ENCODE data around the gene COL8A2.
"Not testable (repeated sequence)": the region's sequence is repeated elsewhere in the genome, so short reads cannot be mapped to it uniquely, and the experiment has no call there.

COL8A2 gene

DNA sequence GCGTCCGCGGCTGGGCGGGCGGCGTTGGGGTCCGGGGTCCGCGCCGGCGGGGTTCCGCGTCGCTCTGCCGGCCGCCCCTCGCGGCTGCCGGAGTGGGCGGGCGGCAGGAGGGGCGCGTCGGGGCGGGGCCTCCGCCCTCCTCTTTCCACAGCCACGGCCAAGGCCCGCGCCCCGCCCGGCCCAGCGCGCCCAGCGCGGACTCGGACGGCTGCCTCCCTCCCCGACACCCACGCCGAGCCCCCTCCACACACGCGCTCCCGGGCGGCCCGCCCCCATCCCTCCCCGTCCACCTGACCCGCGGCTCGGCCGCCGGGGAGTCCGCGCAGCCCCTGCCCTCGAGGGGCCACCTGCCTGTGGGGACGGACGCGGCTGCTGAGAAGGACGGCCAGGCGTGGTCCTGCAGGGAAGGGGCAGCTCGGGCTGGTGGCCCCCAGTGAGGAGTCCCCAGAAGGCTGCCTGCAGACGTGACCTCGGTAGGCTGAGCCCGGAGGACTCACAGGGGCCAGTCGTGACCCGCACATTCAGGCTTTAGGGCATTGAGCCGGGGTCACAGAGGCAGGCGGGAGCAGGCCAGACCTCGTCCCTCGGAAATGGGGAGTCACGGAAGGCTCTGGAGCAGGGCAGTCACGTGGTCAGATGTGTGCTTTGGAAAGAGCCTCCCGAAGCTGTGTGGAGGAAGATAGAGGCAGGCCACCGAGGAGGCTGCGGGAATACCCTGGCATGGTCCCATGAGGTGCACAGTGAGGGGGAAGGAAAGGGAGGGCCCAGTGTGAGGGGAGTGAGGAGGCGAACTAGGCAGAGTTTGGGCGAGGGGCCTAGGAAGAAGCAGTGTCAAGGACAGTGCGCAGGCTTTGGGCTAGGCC, at the start of gene COL8A2:
Gene COL8A2, minus strand, starts transcription at position 94 of the 863 bp plus-strand sequence. CDS start 24,980 bp downstream, outside the sequence.
- no peak for DNase-seq (ENCODE audit: low read depth)

GRCh38 chr1:36174713-36175112, 49.7 kb upstream of the COL8A2 start:
- no peak for DNase-seq (ENCODE audit: low read depth)

DNA sequence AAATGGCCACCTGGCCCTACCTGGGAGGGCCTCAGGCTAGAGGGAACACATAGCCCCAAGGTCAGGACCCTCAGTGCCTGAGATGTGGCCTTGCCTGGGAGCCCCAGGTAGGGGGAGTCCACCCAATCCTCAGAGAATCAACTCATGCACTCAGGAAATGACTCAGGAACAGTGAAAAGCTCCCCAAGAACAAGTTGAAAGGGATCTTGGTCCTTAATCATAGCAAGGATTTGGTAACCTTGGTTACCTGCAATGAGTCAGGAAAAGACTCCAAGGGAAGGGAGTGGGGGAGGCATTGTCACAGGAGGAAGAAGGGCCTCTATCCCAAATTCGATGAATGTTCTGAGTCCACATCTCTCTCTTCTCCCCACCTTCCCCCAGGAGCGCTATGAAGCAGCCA, 48.0 kb upstream of the COL8A2 start:
- DNase-seq (ENCODE audit: low read depth) = no peak

GRCh38 chr1:36172017-36172747, 47.2 kb upstream of the COL8A2 start:
- DNase-seq (ENCODE audit: low read depth) = no peak

DNA sequence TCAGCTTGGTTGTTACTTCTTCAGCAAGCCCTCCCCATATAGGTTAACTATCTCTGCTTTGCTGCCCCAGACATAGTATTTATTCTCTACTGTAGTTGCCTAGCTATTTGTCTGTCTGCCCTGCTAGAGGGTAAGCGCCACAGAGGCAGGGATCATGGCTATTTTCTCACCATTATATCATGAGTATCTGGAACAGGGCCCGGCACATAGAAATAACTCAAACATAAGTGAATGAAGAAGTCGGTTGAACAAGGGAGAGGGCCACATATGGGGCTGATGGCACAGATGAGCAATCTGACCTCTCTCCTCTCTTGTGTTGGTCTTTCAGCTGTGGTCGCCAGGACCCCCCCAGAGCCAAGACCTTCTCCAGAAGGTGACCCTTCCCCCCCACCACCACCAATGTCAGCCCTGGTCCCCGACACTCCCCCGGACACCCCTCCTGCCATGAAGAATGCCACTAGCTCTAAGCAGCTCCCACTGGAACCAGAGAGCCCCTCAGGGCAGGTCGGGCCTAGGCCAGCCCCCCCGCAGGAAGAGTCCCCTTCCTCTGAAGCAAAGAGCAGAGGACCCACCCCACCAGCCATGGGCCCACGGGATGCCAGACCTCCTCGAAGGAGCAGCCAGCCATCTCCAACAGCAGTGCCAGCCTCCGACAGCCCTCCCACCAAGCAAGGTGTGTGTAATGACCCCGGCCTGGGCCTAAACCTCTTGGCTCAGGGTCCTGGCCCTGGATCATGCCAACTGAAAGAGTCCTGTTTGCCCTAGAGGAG, 45.8 kb upstream of the COL8A2 start:
- no peak for DNase-seq (ENCODE audit: low read depth)

DNA sequence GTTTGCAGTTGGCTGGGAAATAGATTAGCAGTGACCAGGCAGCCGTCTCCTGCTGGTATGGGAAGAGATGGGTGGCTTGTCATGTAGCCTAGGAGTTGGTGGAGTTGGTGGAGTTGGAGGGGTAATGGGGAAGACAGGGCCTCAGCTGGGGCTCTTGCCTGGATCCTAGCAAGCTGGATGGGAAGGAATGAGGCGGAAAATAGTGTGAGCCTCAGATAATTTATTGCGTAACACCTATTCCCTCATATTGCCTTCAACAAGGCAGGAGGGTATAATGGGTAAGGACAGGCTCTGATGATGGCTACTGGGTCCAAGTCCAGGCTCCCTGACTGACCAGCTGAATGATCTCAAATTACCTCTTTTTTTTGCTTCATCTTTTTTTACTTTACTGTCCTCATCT, 43.5 kb upstream of the COL8A2 start:
- DNase-seq (ENCODE audit: low read depth) = no peak

- DNase-seq (ENCODE audit: low read depth) = no peak
Measured at GRCh38 chr1:36166938-36167905, 42.2 kb upstream of the COL8A2 start.

GRCh38 chr1:36166136-36166535, 41.1 kb upstream of the COL8A2 start:
- no peak for DNase-seq (ENCODE audit: low read depth)

GRCh38 chr1:36165145-36165544, 40.1 kb upstream of the COL8A2 start:
- DNase-seq (ENCODE audit: low read depth) = no peak

GRCh38 chr1:36164361-36164760, 39.3 kb upstream of the COL8A2 start:
- no peak for DNase-seq (ENCODE audit: low read depth)

DNA sequence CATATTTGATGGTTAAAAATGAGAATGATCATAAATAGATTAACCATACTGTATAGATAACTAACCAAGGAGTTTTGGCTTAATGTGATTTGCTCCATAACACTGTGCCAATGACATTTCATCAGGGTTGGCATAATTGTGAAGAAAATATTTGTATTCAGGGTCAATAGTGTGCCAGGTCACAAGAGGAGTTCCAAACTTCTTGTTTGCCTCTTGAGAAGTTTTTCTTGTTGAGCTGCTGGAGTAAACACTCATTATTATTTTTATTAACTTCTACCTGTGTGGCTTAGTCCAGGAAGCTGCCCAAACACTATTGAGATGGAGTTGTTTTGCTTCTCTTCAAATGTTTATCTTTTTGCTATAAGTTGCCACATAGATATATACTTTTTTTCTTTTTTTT, 38.4 kb upstream of the COL8A2 start:
- no peak for DNase-seq (ENCODE audit: low read depth)

DNA sequence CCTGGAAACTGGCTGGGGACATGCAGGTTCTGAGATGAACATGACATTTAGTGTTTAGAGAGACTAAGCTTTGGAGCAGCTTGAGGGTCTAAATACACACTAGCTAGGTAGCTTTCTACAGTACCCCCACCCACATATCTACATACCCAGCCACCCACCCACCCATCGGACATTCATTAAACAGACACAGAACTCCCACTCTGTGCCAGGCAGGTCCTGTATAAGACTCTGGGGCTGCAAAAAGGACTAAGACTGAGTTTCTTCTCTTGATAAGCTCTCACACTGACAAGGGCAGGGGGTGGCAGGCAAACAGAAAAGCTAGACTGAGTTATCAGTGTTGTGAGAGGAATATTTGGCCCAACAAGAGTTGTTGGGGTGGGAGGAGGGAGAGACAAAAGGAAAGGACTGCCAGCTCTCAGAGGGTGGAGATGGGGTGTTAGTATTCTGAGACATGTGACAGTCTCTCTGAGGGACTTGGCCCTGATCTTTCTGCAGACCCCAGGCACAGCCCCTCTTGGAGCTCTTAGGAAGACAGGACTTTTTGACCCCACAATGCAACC, 37.7 kb upstream of the COL8A2 start:
- no peak for DNase-seq (ENCODE audit: low read depth)

DNA sequence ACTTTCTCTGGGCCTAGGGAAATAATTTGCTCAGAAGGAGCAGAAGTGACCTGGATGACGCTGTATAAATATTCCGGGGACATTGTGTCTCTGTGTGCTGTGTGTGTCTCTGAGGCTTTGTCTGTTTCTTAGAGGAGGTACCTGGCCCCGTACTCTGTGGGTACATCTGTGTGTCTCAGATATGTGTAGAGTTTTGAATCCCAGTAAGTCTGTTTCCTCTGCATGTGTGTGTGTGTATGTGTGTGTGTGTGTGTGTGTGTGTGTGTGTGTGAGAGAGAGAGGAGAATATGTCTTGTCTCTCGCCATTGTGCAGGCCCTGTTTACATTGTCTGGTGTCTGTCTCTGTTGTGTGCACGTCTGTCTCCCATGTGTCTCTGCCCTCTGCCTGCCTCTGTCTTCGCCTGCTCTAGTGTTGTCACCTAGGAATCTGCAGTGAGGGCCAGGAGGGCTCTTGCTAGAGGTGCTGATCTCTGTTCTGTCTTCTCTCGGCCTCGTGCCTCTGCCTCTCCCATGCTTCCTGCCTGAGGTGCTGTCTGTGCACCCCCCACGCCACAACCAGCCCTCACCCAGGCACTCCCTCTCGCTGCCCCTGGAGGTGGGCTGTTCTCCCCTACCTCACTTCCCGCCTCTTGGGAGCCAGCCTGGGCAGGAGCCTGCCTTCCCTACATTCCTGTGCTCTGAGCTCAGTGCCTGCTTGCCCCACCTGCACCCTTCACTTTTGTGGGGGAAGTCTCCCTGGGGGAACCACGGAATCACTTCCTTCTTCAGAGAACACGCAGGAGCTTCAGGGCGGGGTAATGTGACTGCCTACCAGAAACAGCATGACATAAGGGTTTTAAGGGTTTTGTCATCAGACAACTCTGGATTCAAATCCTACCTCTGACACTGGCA, 36.9 kb upstream of the COL8A2 start:
- DNase-seq (ENCODE audit: low read depth) = no peak

DNA sequence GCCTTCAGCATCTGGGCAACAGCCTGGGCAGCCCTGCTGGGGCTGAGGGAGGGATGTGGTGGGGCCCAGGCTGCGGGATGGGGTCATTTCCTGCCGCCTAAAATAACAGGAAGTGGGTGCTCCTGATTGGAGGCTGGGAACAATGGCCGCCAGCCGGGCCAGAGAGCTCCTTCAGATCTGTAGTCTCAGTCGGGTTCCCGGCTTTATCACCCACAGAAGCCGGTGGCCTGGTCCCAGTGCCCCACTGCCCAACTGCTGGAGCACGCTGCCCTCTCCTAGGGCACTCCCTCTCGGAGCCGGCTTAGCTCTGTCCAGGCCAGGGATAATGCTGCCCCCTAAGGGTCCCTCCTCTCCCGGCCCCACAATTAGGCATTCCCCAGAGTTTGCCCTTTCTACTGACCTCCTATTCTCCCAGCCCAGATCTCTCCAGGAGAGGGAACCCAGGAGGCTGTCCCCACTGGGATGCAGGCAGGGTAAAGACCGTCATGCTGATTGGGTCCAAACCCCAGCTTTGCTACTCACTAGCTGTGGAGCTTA, 36.0 kb upstream of the COL8A2 start:
- no peak for DNase-seq (ENCODE audit: low read depth)

- DNase-seq (ENCODE audit: low read depth) = no peak
Measured at GRCh38 chr1:36160388-36160948, 35.4 kb upstream of the COL8A2 start.

DNA sequence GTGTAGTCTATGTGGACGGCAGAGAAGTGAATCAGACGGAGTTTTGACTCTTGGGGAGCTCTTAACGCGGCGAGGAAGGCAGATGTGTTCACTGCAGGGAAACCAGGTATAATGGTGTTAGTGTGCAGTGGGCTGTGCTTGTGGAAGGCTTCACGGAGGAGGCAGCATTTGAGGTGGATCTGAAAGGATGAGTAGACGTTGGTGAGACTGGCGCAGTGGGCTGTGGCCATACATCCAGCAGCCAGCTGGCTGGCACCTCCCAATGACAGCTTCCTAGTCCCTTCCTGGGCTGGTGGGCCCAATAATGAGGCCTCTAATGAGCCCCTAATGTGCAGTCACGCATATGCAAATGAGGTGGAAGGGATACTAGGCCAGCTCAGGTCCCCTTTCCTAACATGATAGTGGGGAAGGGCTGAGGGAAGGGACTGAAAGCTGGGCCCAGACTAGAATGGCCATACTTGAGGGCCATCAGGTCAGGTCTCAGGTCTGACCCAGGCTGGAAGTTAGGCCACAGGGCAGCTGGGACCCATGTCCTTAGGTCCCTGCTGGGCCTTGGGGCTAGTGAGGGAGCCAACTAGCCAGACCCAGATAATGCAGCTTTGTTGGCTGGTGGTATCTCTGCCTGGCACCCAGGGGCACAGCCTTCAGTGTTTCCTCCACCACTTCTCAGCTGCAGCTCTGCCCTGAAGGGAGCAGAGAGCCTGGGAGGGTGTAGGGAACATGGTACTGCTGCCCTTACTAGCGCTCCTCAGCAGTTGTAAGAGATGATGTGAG, 34.8 kb upstream of the COL8A2 start:
- no peak for DNase-seq (ENCODE audit: low read depth)

- DNase-seq (ENCODE audit: low read depth) = not testable (repeated sequence)
Measured at GRCh38 chr1:36158827-36159252, 33.8 kb upstream of the COL8A2 start.

GRCh38 chr1:36157973-36158826, 33.2 kb upstream of the COL8A2 start:
- DNase-seq (ENCODE audit: low read depth) = no peak
